SK-N-SH (cell line): ENCODE measurements around the gene CFAP206. TPM values are rescaled to one million over a fixed set of nuclear protein-coding genes. Genes with fewer than 3 reads are reported as not detected.

Experiments
- CTCF ChIA-PET: fragments of 300-600, 350-600 bp; formaldehyde crosslinking; extraction: SDS; loops from one replicate; lab custom pipeline; 2021; lab: Yijun Ruan, JAX
- POLR2A ChIA-PET: fragments of 350-600 bp; sonication (Branson Sonifier 250); formaldehyde crosslinking; extraction: SDS; loops from one replicate; lab custom pipeline; 2020; ENCODE audit warnings: antibody characterized with exemption, inconsistent platforms; lab: Yijun Ruan, JAX
- DNase-seq: peaks from one replicate; pipeline ENCODE4 v3.0.0; 2012
- H2AFZ ChIP-seq: fragments of 200-600 bp; sonication (generic); 2 replicates; pipeline ENCODE4 v1.8.1; 2016; ENCODE audit warnings: antibody characterized with exemption, mild to moderate bottlenecking, low read depth
- H3F3A ChIP-seq: fragments of 200-600 bp; sonication (generic); replicated peaks from 2 replicates; pipeline ENCODE3; 2016; ENCODE audit warnings: antibody characterized with exemption, mild to moderate bottlenecking; ENCODE audit not compliant: insufficient read depth
- H3K27ac ChIP-seq, 2 experiments: fragments of 200-500 bp in 1 of 2; fragments of 200-600 bp in 1 of 2; sonication (Bioruptor generic) in 1 of 2; sonication (generic), shearing (Covaris generic) in 1 of 2; 2 replicates each; pipeline versions ENCODE4 v1.5.1 to v1.6.1; 2014 to 2016; ENCODE audit warnings: low read depth in 2 of 2, inconsistent platforms in 1 of 2, low read length in 1 of 2, mild to moderate bottlenecking in 1 of 2, mixed read lengths in 1 of 2
- H3K27me3 ChIP-seq: fragments of 200-600 bp; sonication (generic), shearing (Covaris generic); 2 replicates; pipeline ENCODE4 v1.6.1; 2016; ENCODE audit warnings: mixed run types; ENCODE audit not compliant: insufficient read depth
- H3K36me3 ChIP-seq, 2 experiments: fragments of 200-500 bp in 1 of 2; fragments of 200-600 bp in 1 of 2; sonication (Bioruptor generic) in 1 of 2; sonication (generic) in 1 of 2; replicated peaks in 1 of 2; 2 replicates each; pipeline versions ENCODE3 to v1.5.1; 2014 to 2016; ENCODE audit warnings: low read length in 1 of 2, mild to moderate bottlenecking in 1 of 2; ENCODE audit not compliant: insufficient read depth in 2 of 2, control insufficient read depth in 1 of 2
- H3K4me1 ChIP-seq, 2 experiments: fragments of 200-500 bp in 1 of 2; fragments of 200-600 bp in 1 of 2; sonication (Bioruptor generic) in 1 of 2; sonication (generic), shearing (Covaris generic) in 1 of 2; 2 replicates each; pipeline versions ENCODE4 v1.5.1 to v1.6.1; 2014 to 2016; ENCODE audit warnings: low read depth in 1 of 2, low read length in 1 of 2, mixed run types in 1 of 2; ENCODE audit not compliant: insufficient read depth in 2 of 2, control insufficient read depth in 1 of 2
- H3K4me2 ChIP-seq: fragments of 200-600 bp; sonication (generic), shearing (Covaris generic); 2 replicates; pipeline ENCODE4 v1.6.1; 2017; ENCODE audit warnings: mixed run types
- H3K4me3 ChIP-seq, 2 experiments: fragments of 200-500 bp in 1 of 2; fragments of 200-600 bp in 1 of 2; sonication (Bioruptor generic) in 1 of 2; sonication (generic), shearing (Covaris generic) in 1 of 2; 2 replicates each; pipeline versions ENCODE4 v1.5.1 to v1.8.1; 2014 to 2016; ENCODE audit warnings: low read depth in 2 of 2, inconsistent platforms in 1 of 2, low read length in 1 of 2, mild to moderate bottlenecking in 1 of 2, mixed read lengths in 1 of 2, moderate library complexity in 1 of 2
- H3K79me2 ChIP-seq: fragments of 200-600 bp; sonication (generic); 2 replicates; pipeline ENCODE4 v1.8.1; 2017; ENCODE audit warnings: mild to moderate bottlenecking; ENCODE audit not compliant: insufficient read depth
- H3K9ac ChIP-seq: fragments of 200-600 bp; sonication (generic); 2 replicates; pipeline ENCODE4 v1.6.1; 2017; ENCODE audit warnings: mixed run types
- H3K9me2 ChIP-seq: fragments of 200-600 bp; sonication (generic); 2 replicates; pipeline ENCODE4 v1.6.1; 2017; ENCODE audit warnings: mixed run types
- H3K9me3 ChIP-seq: fragments of 200-600 bp; sonication (generic); 2 replicates; pipeline ENCODE4 v1.6.1; 2017; ENCODE audit warnings: mixed run types, mild to moderate bottlenecking, moderate library complexity
- H4K20me1 ChIP-seq: fragments of 200-600 bp; sonication (generic); 2 replicates; pipeline ENCODE4 v1.6.1; 2017; ENCODE audit warnings: mild to moderate bottlenecking, mixed run types; ENCODE audit not compliant: insufficient read depth
- CTCF ChIP-seq: fragments of 200-600 bp; sonication (generic); IDR thresholded peaks from 2 replicates; pipeline ENCODE4 v1.6.1; 2017; ENCODE audit warnings: antibody characterized with exemption, mild to moderate bottlenecking, moderate library complexity
- GATA2 ChIP-seq: sonication (generic); formaldehyde crosslinking; IDR thresholded peaks from 2 replicates; pipeline ENCODE4 v1.5.0; 2020; ENCODE audit warnings: mild to moderate bottlenecking, missing genetic modification reagents
- IRF3 ChIP-seq: fragments of 150-350 bp; IDR thresholded peaks from 2 replicates; pipeline ENCODE4 v1.6.1; 2016; ENCODE audit warnings: mild to moderate bottlenecking, low read depth, low read length
- MEF2A ChIP-seq: IDR thresholded peaks from 2 replicates; pipeline ENCODE4 v1.4.0; 2012; ENCODE audit warnings: low read depth, borderline replicate concordance
- RCOR1 ChIP-seq: fragments of 150-350 bp; IDR thresholded peaks from 2 replicates; pipeline ENCODE4 v1.6.1; 2017; ENCODE audit warnings: antibody characterized with exemption, low read length
- TCF12 ChIP-seq: IDR thresholded peaks from 2 replicates; pipeline ENCODE4 v1.4.0; 2012
- TEAD4 ChIP-seq: IDR thresholded peaks from 2 replicates; pipeline ENCODE4 v1.4.0; 2012; ENCODE audit warnings: mild to moderate bottlenecking, borderline replicate concordance; ENCODE audit not compliant: insufficient read depth
- USF1 ChIP-seq: IDR thresholded peaks from 2 replicates; pipeline ENCODE4 v1.4.0; 2012; ENCODE audit warnings: low read depth, borderline replicate concordance
- WGBS: methylation state at CpG from one replicate; pipeline ENCODE4 v1.1.6; 2017; ENCODE audit warnings: low lambda C conversion rate; 5-methylcytosine and 5-hydroxymethylcytosine counted together
- polyA plus RNA-seq, 3 experiments: library from polyadenylated mRNA; depleted of rRNA; stranded (reverse); fragments of >200 nt; gene quantifications; 2 replicates each; pipeline ENCODE4 v1.2.3, GENCODE V29; 2012

CFAP206 gene
- polyA plus RNA-seq, 1 of the 3 experiments (the other 2 are of a cell fraction) = 0.46 TPM

- Histone ChIP-seq H3K4me3 (no peak overlapping the region), H3K36me3 (peaks cover 13 to 16% of the 10 kb centered on the region in 2 experiments), H3K9me2 (no peaks in the 10 kb centered on the region), H3K27ac (no peak overlapping the region), H3K9me3 (no peaks in the 10 kb centered on the region), H3K27me3 (no peaks in the 10 kb centered on the region), H3F3A (no peaks in the 10 kb centered on the region), H3K79me2 (no peaks in the 10 kb centered on the region), H3K4me1 (no peaks in the 10 kb centered on the region), H2AFZ (no peak overlapping the region), H3K4me2 (no peak overlapping the region), H4K20me1 (no peaks in the 10 kb centered on the region), H3K9ac (no peak overlapping the region)
- DNase-seq = no peak
- CTCF ChIA-PET = interaction anchor here (1.0 kb wide), 1 partner anchor 19 kb away, joined by 3 read pairs; no protein-coding TSS in a partner anchor
- TF ChIP-seq RCOR1 = no peak
- no peak for TF ChIP-seq MEF2A
- TF ChIP-seq GATA2 (CRISPR knock-in tag) = no peak
- 94% methylated on average over 4 of the region's 4 CpGs for WGBS
- POLR2A ChIA-PET = no interaction called here
Measured at GRCh38 chr6:87482366-87482765, 74.6 kb downstream of the CFAP206 start.

GRCh38 chr6:87483929-87484328 is 76.2 kb downstream of the CFAP206 start:
- ChIA-PET CTCF (no interaction called here), POLR2A (no interaction called here)
- H3K4me2 ChIP-seq = no peak overlapping the region
- no peak overlapping the region for H2AFZ ChIP-seq
- H3K79me2 ChIP-seq = no peaks in the 10 kb centered on the region
- no peaks in the 10 kb centered on the region for H3K9me2 ChIP-seq
- no peaks in the 10 kb centered on the region for H3K4me1 ChIP-seq
- no peaks in the 10 kb centered on the region for H4K20me1 ChIP-seq
- DNase-seq = peak; percentile 12
- no peaks in the 10 kb centered on the region for H3K9me3 ChIP-seq
- no peak overlapping the region for H3K9ac ChIP-seq
- H3K4me3 ChIP-seq = no peak overlapping the region
- H3K27ac ChIP-seq = no peak overlapping the region
- peaks cover 3 to 4% of the 10 kb centered on the region in 2 experiments for H3K36me3 ChIP-seq
- H3K27me3 ChIP-seq = no peaks in the 10 kb centered on the region
- WGBS = 80% methylated on average over 7 of the region's 9 CpGs
- no peak for TF ChIP-seq TEAD4
- no peak for TF ChIP-seq IRF3
- TF ChIP-seq CTCF = 0 out of 2 replicates have a peak, but pooled peaks have one; percentile 12
- TF ChIP-seq, all 33 proteins: peak for 1
- no peaks in the 10 kb centered on the region for H3F3A ChIP-seq

- CTCF ChIA-PET = no interaction called here
- Histone ChIP-seq H3K4me1 (no peaks in the 10 kb centered on the region), H3K4me3 (no peak overlapping the region), H3K9ac (no peak overlapping the region), H3K4me2 (no peak overlapping the region), H2AFZ (no peak overlapping the region), H4K20me1 (no peaks in the 10 kb centered on the region), H3K27ac (no peak overlapping the region), H3K9me2 (no peaks in the 10 kb centered on the region), H3K27me3 (no peaks in the 10 kb centered on the region), H3K79me2 (no peaks in the 10 kb centered on the region), H3K36me3 (peaks cover 3 to 4% of the 10 kb centered on the region in 2 experiments), H3F3A (no peaks in the 10 kb centered on the region), H3K9me3 (no peaks in the 10 kb centered on the region)
- TF ChIP-seq USF1 (no peak), TCF12 (no peak)
- 95% methylated on average over 7 of the region's 7 CpGs for WGBS
- POLR2A ChIA-PET = no interaction called here
- no peak for DNase-seq
Measured at GRCh38 chr6:87484491-87484890, 76.7 kb downstream of the CFAP206 start.
